ENCODE measurements around the gene DYNC1I1. TPM values are rescaled to one million over a fixed set of nuclear protein-coding genes. Genes with fewer than 3 reads are reported as not detected.
A peak's percentile ranks its signal among the peaks of the same experiment; 100 is the strongest.

DYNC1I1 gene
- total and polyA plus RNA-seq, 2 donors (not counting 1 experiment from before 2014, with no cell fraction given) = 0.17 to 0.30 TPM

- peak in 1 of 2 donors; percentile 2 for DNase-seq (ENCODE audit: low read depth in 2 of 2)
- Histone ChIP-seq H3K4me1 (ENCODE audit: control insufficient read depth, extremely low read depth, insufficient read depth, low read length) (no peaks in the 10 kb centered on the region), H4K20me1 (ENCODE audit: control insufficient read depth, extremely low read depth, insufficient read depth, low read length) (no peaks in the 10 kb centered on the region), H3K27ac (ENCODE audit: insufficient read depth, low read length) (no peak overlapping the region), H3K36me3 (ENCODE audit: control insufficient read depth, insufficient read depth, low read length) (no peaks in the 10 kb centered on the region), H2AFZ (ENCODE audit: low read length) (no peak overlapping the region), H3K27me3 (ENCODE audit: control insufficient read depth, insufficient read depth, low read length) (no peaks in the 10 kb centered on the region), H3K9ac (ENCODE audit: insufficient read depth, low read length) (no peak overlapping the region), H3K4me3 (replicated peaks in 1 of 4; ENCODE audit: control extremely low read depth in 1 of 4, insufficient read depth in 1 of 4, low read depth in 3 of 4, low read length in 4 of 4) (no peak overlapping the region), H3K79me2 (ENCODE audit: control insufficient read depth, insufficient read depth, low read length) (no peaks in the 10 kb centered on the region), H3K9me3 (ENCODE audit: control insufficient read depth, insufficient read depth, low read depth, low read length) (no peaks in the 10 kb centered on the region), H3K4me2 (ENCODE audit: extremely low read depth, insufficient read depth, low read length) (no peak overlapping the region)
- TF ChIP-seq EZH2 (IDR thresholded peaks at IDR 0.05; ENCODE audit: low read length, missing control alignments) = no peak
- TF ChIP-seq CTCF (conservative IDR thresholded peaks at IDR 0.05 in 1 of 2, IDR thresholded peaks at IDR 0.05 in 1 of 2; ENCODE audit: low read depth in 1 of 2, low read length in 2 of 2) = no peak
These were observed 132.8 kb downstream of the DYNC1I1 start for GRCh38 chr7:95905167-95905566.

DNA sequence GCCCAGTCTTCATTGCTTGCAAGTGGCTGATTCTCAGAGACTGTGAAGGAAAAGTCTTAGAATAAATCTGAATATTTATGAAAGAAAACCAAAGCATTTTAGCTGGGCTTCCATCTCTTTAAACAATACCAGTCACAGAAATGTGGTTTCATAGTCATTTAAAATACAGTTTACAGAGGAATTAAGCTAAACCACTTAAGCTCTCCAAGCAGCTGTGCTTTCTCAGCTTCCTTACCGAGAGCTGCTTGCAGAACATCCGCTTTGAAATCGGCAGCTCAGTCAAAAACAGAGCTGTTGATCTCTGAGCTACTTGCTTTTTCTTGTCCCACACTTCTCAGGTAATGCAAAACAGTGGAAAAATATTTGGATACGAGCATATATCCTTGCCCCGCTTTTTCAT lies 134.5 kb downstream of the DYNC1I1 start:
- Histone ChIP-seq H3K9me3 (ENCODE audit: control insufficient read depth, insufficient read depth, low read depth, low read length) (no peaks in the 10 kb centered on the region), H4K20me1 (ENCODE audit: control insufficient read depth, extremely low read depth, insufficient read depth, low read length) (no peaks in the 10 kb centered on the region), H3K27me3 (ENCODE audit: control insufficient read depth, insufficient read depth, low read length) (no peaks in the 10 kb centered on the region), H3K4me3 (replicated peaks in 1 of 4; ENCODE audit: control extremely low read depth in 1 of 4, insufficient read depth in 1 of 4, low read depth in 3 of 4, low read length in 4 of 4) (no peak overlapping the region), H2AFZ (ENCODE audit: low read length) (no peak overlapping the region), H3K27ac (ENCODE audit: insufficient read depth, low read length) (no peak overlapping the region), H3K79me2 (ENCODE audit: control insufficient read depth, insufficient read depth, low read length) (no peaks in the 10 kb centered on the region), H3K4me1 (ENCODE audit: control insufficient read depth, extremely low read depth, insufficient read depth, low read length) (no peaks in the 10 kb centered on the region), H3K4me2 (ENCODE audit: extremely low read depth, insufficient read depth, low read length) (no peak overlapping the region), H3K9ac (ENCODE audit: insufficient read depth, low read length) (no peak overlapping the region), H3K36me3 (ENCODE audit: control insufficient read depth, insufficient read depth, low read length) (no peaks in the 10 kb centered on the region)
- TF ChIP-seq EZH2 (IDR thresholded peaks at IDR 0.05; ENCODE audit: low read length, missing control alignments) (no peak), CTCF (conservative IDR thresholded peaks at IDR 0.05 in 1 of 2, IDR thresholded peaks at IDR 0.05 in 1 of 2; ENCODE audit: low read depth in 1 of 2, low read length in 2 of 2) (no peak)
- DNase-seq (ENCODE audit: low read depth in 2 of 2) = no peak

GRCh38 chr7:95907337-95907736 lies 135.0 kb downstream of the DYNC1I1 start:
- no peak overlapping the region for H3K27ac ChIP-seq (ENCODE audit: insufficient read depth, low read length)
- H3K27me3 ChIP-seq (ENCODE audit: control insufficient read depth, insufficient read depth, low read length) = no peaks in the 10 kb centered on the region
- H3K79me2 ChIP-seq (ENCODE audit: control insufficient read depth, insufficient read depth, low read length) = no peaks in the 10 kb centered on the region
- no peak for TF ChIP-seq EZH2 (IDR thresholded peaks at IDR 0.05; ENCODE audit: low read length, missing control alignments)
- TF ChIP-seq CTCF (conservative IDR thresholded peaks at IDR 0.05 in 1 of 2, IDR thresholded peaks at IDR 0.05 in 1 of 2; ENCODE audit: low read depth in 1 of 2, low read length in 2 of 2) = no peak
- no peaks in the 10 kb centered on the region for H3K36me3 ChIP-seq (ENCODE audit: control insufficient read depth, insufficient read depth, low read length)
- no peak overlapping the region for H3K4me3 ChIP-seq (replicated peaks in 1 of 4; ENCODE audit: control extremely low read depth in 1 of 4, insufficient read depth in 1 of 4, low read depth in 3 of 4, low read length in 4 of 4)
- DNase-seq (ENCODE audit: low read depth in 2 of 2) = no peak
- no peaks in the 10 kb centered on the region for H3K4me1 ChIP-seq (ENCODE audit: control insufficient read depth, extremely low read depth, insufficient read depth, low read length)
- H3K4me2 ChIP-seq (ENCODE audit: extremely low read depth, insufficient read depth, low read length) = no peak overlapping the region
- H3K9me3 ChIP-seq (ENCODE audit: control insufficient read depth, insufficient read depth, low read depth, low read length) = no peaks in the 10 kb centered on the region
- no peaks in the 10 kb centered on the region for H4K20me1 ChIP-seq (ENCODE audit: control insufficient read depth, extremely low read depth, insufficient read depth, low read length)
- H3K9ac ChIP-seq (ENCODE audit: insufficient read depth, low read length) = no peak overlapping the region
- no peak overlapping the region for H2AFZ ChIP-seq (ENCODE audit: low read length)

Measured in fibroblast of lung (primary cell).